Effector memory CD8-positive, alpha-beta T cell (primary cell): Measurements from ENCODE around the gene ZBTB44.

Experiments used
- ATAC-seq: fragments of 150-1000 bp; cut with Tn5 transposase; replicated peaks from 2 replicates; pipeline ENCODE4 v1.10.0; 2021; ENCODE audit warnings: mild to moderate bottlenecking, moderate library complexity
- DNase-seq, 3 experiments: peaks; one replicate each; pipeline ENCODE4 v3.0.0; 2021
- H3K27ac Mint-ChIP-seq, 2 donors: one replicate each; pipeline ENCODE4 v1.8.0; 2022; ENCODE audit warnings: mild to moderate bottlenecking in 2 of 2, mixed read lengths in 2 of 2, moderate library complexity in 2 of 2
- H3K27me3 Mint-ChIP-seq, 2 donors: one replicate each; pipeline ENCODE4 v1.8.0; 2022; ENCODE audit warnings: mixed read lengths in 2 of 2
- H3K36me3 Mint-ChIP-seq: one replicate; pipeline ENCODE4 v1.8.0; 2022; ENCODE audit warnings: mild to moderate bottlenecking, moderate library complexity, mixed read lengths; ENCODE audit not compliant: insufficient read depth
- H3K4me1 Mint-ChIP-seq, 2 donors: one replicate each; pipeline ENCODE4 v1.8.0; 2022; ENCODE audit warnings: low read depth in 2 of 2, mixed read lengths in 2 of 2
- H3K4me3 Mint-ChIP-seq, 2 donors: one replicate each; pipeline ENCODE4 v1.8.0; 2022; ENCODE audit warnings: mild to moderate bottlenecking in 2 of 2, mixed read lengths in 2 of 2, moderate library complexity in 2 of 2
- H3K9me3 Mint-ChIP-seq, 2 donors: one replicate each; pipeline ENCODE4 v1.8.0; 2022; ENCODE audit warnings: mixed read lengths in 2 of 2

The ZBTB44 gene

GRCh38 chr11:130213979-130214281 lies 100.8 kb downstream of the ZBTB44 start:
- Mint-ChIP-seq H3K4me1 (peaks cover 0 to 7% of the 10 kb centered on the region in 2 donors), H3K4me3 (no peak overlapping the region), H3K27ac (no peak overlapping the region), H3K27me3 (peaks cover 31 to 46% of the 10 kb centered on the region in 2 donors), H3K36me3 (no peaks in the 10 kb centered on the region), H3K9me3 (no peaks in the 10 kb centered on the region)
- no peak for ATAC-seq
- DNase-seq = no peak

- no peaks in the 10 kb centered on the region for H3K9me3 Mint-ChIP-seq
- H3K36me3 Mint-ChIP-seq = no peaks in the 10 kb centered on the region
- ATAC-seq (peak; percentile 97), DNase-seq (peak; percentile 71 to 73 (median 73))
- H3K4me1 Mint-ChIP-seq = peaks cover 0 to 7% of the 10 kb centered on the region in 2 donors
- no peak overlapping the region for H3K27ac Mint-ChIP-seq
- peak overlapping the region in 1 of 2 donors; percentile 29 for H3K4me3 Mint-ChIP-seq
- peaks cover 31 to 51% of the 10 kb centered on the region in 2 donors for H3K27me3 Mint-ChIP-seq
These were observed 101.4 kb downstream of the ZBTB44 start for GRCh38 chr11:130213143-130213978.

- Mint-ChIP-seq H3K9me3 (no peaks in the 10 kb centered on the region), H3K4me1 (peaks cover 0 to 7% of the 10 kb centered on the region in 2 donors), H3K4me3 (no peak overlapping the region), H3K27me3 (peaks cover 31 to 54% of the 10 kb centered on the region in 2 donors), H3K36me3 (no peaks in the 10 kb centered on the region), H3K27ac (no peak overlapping the region)
- peak in 1 of 3 experiments; percentile 3 for DNase-seq
- ATAC-seq = no peak
These were observed 102.2 kb downstream of the ZBTB44 start for GRCh38 chr11:130212431-130212961.

GRCh38 chr11:130211781-130212401 lies 102.8 kb downstream of the ZBTB44 start:
- peaks cover 31 to 54% of the 10 kb centered on the region in 2 donors for H3K27me3 Mint-ChIP-seq
- ATAC-seq = no peak

GRCh38 chr11:130211144-130211543 lies 103.6 kb downstream of the ZBTB44 start:
- H3K9me3 Mint-ChIP-seq = no peaks in the 10 kb centered on the region
- DNase-seq (no peak), ATAC-seq (no peak)
- no peaks in the 10 kb centered on the region for H3K36me3 Mint-ChIP-seq
- no peak overlapping the region for H3K27ac Mint-ChIP-seq
- H3K4me3 Mint-ChIP-seq = no peak overlapping the region
- H3K4me1 Mint-ChIP-seq = peaks cover 0 to 7% of the 10 kb centered on the region in 2 donors
- peaks cover 29 to 56% of the 10 kb centered on the region in 2 donors for H3K27me3 Mint-ChIP-seq

More at GRCh38 chr11:130211781-130212401, 102.8 kb downstream of the ZBTB44 start:
- Mint-ChIP-seq H3K36me3 (no peaks in the 10 kb centered on the region), H3K27ac (no peak overlapping the region), H3K4me3 (no peak overlapping the region), H3K9me3 (no peaks in the 10 kb centered on the region), H3K4me1 (peaks cover 0 to 7% of the 10 kb centered on the region in 2 donors)
- DNase-seq = no peak

GRCh38 chr11:130209954-130210854 lies 104.5 kb downstream of the ZBTB44 start:
- DNase-seq (no peak), ATAC-seq (no peak)
- Mint-ChIP-seq H3K27ac (peak overlapping the region in 1 of 2 donors; percentile 19), H3K9me3 (no peaks in the 10 kb centered on the region), H3K27me3 (peaks cover 33 to 49% of the 10 kb centered on the region in 2 donors), H3K4me1 (peaks cover 0 to 7% of the 10 kb centered on the region in 2 donors), H3K36me3 (peaks cover 2% of the 10 kb centered on the region), H3K4me3 (no peak overlapping the region)

GRCh38 chr11:130209128-130209932 lies 105.4 kb downstream of the ZBTB44 start:
- ATAC-seq = no peak
- Mint-ChIP-seq H3K4me1 (peaks cover 0 to 7% of the 10 kb centered on the region in 2 donors), H3K27me3 (peaks cover 30 to 46% of the 10 kb centered on the region in 2 donors), H3K4me3 (no peak overlapping the region), H3K9me3 (no peaks in the 10 kb centered on the region), H3K27ac (no peak overlapping the region), H3K36me3 (peaks cover 2% of the 10 kb centered on the region)
- DNase-seq = no peak

GRCh38 chr11:130208241-130209127 lies 106.2 kb downstream of the ZBTB44 start:
- ATAC-seq (no peak), DNase-seq (no peak)
- H3K27me3 Mint-ChIP-seq = peaks cover 35 to 55% of the 10 kb centered on the region in 2 donors
- peaks cover 0 to 6% of the 10 kb centered on the region in 2 donors for H3K4me1 Mint-ChIP-seq
- H3K4me3 Mint-ChIP-seq = no peak overlapping the region
- H3K27ac Mint-ChIP-seq = no peak overlapping the region
- peaks cover 2% of the 10 kb centered on the region for H3K36me3 Mint-ChIP-seq
- H3K9me3 Mint-ChIP-seq = no peaks in the 10 kb centered on the region

GRCh38 chr11:130206141-130206540 lies 108.6 kb downstream of the ZBTB44 start:
- H3K36me3 Mint-ChIP-seq = peaks cover 2% of the 10 kb centered on the region

GRCh38 chr11:130204703-130205095 lies 110.0 kb downstream of the ZBTB44 start:
- no peak overlapping the region for H3K4me3 Mint-ChIP-seq
- H3K9me3 Mint-ChIP-seq = no peaks in the 10 kb centered on the region
- no peak for ATAC-seq
- peaks cover 17 to 38% of the 10 kb centered on the region in 2 donors for H3K27me3 Mint-ChIP-seq
- no peaks in the 10 kb centered on the region for H3K4me1 Mint-ChIP-seq
- DNase-seq = no peak
- peaks cover 2% of the 10 kb centered on the region for H3K36me3 Mint-ChIP-seq
- H3K27ac Mint-ChIP-seq = no peak overlapping the region

More at GRCh38 chr11:130206141-130206540, 108.6 kb downstream of the ZBTB44 start:
- H3K4me3 Mint-ChIP-seq = no peak overlapping the region
- DNase-seq (no peak), ATAC-seq (no peak)
- H3K27ac Mint-ChIP-seq = no peak overlapping the region
- no peaks in the 10 kb centered on the region for H3K4me1 Mint-ChIP-seq
- peaks cover 27 to 50% of the 10 kb centered on the region in 2 donors for H3K27me3 Mint-ChIP-seq
- H3K9me3 Mint-ChIP-seq = no peaks in the 10 kb centered on the region

GRCh38 chr11:130203766-130204702 lies 110.7 kb downstream of the ZBTB44 start:
- Mint-ChIP-seq H3K4me1 (no peaks in the 10 kb centered on the region), H3K36me3 (peaks cover 2% of the 10 kb centered on the region), H3K9me3 (no peaks in the 10 kb centered on the region), H3K4me3 (no peak overlapping the region), H3K27me3 (peaks cover 17 to 33% of the 10 kb centered on the region in 2 donors), H3K27ac (no peak overlapping the region)
- ATAC-seq (no peak), DNase-seq (no peak)
